HG02623 (cell line): ENCODE measurements around the gene USP24.
"Not testable (repeated sequence)": the region's sequence is repeated elsewhere in the genome, so short reads cannot be mapped to it uniquely, and the experiment has no call there.

Source experiments
- ATAC-seq: cut with Tn5 transposase; IDR thresholded peaks from one replicate; pipeline ENCODE4 v1.9.1; 2021; ENCODE audit warnings: moderate library complexity; ENCODE audit not compliant: unreplicated experiment

USP24 gene

GRCh38 chr1:55232448-55233144, 17.4 kb upstream of the USP24 start:
- no peak for ATAC-seq

GRCh38 chr1:55231745-55232144, 16.6 kb upstream of the USP24 start:
- ATAC-seq: no peak

DNA sequence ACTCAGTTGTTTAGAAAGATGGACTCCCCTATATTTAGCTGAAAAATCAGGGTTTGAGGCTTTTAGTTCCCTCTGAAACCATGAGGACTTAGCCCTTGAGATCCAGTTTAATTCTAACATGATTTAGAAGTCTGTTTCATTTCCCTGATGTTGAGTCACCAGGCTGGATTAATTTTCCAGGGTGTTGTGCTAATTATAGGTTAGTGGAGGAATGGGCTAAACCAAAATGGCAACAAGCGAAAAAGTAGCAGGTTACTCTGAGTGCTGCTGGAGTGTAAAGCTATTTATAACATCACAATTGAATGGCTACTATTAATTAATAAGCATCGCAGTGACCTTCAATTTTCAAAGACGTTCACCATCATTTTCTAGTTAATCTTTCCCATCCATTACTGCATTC, 15.5 kb upstream of the USP24 start:
- no peak for ATAC-seq

DNA sequence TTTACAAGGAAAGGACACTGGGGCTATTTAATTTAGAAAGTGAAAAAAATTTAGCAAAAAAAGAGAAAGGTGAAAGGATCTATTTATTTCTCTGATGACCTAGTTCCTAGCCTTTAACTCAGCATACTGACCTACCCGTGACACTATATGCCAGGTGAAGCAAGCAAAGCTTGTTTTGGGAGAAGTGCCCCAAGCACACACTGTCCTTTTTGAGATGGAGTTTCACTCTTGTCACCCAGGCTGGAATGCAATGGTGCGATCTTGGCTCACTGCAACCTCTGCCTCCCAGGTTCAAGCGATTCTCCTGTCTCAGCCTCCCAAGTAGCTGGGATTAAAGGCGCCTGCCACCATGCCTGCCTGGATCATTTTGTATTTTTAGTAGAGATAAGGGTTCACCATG, 14.6 kb upstream of the USP24 start:
- ATAC-seq: not testable (repeated sequence)

DNA sequence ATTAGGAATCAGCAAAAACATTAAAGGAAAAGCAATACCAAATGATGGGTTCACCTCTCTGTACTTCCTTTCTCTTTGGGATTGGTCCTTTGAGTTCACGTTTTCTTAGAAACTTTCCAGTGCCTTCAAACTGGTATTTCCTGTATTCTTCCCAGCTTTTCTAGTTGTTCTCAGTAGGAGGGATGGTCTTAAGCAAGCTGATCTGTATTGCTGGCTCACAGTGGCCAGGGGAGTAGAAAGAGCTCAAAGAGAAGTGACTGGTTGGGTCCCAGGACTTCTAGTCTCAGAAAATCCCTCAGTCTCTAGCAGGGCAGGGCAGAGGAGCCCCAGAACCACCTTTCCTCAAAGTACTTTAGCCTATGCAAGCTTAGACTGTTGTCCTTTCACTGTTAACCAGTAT, 10.1 kb upstream of the USP24 start:
- no peak for ATAC-seq

- no peak for ATAC-seq
Measured at GRCh38 chr1:55224729-55225128, 9.6 kb upstream of the USP24 start.

DNA sequence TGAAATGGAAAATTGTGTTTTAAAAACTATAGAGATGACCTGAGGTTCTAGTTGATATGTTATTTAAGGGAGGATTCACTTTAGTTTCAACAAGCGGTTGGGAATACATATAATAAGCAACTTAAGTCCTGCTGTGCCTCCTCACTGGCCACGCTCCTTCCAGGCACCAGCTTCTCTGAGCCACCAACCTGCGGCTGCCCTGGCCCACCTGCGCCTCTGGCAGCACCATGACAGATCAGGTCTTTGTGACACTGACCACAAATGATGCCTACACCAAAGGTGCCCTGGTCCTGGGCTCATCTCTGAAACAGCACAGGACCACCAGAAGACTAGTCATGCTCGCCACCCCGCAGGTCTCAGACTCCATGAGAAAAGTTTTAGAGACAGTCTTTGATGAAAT, 7.0 kb upstream of the USP24 start:
- no peak for ATAC-seq

DNA sequence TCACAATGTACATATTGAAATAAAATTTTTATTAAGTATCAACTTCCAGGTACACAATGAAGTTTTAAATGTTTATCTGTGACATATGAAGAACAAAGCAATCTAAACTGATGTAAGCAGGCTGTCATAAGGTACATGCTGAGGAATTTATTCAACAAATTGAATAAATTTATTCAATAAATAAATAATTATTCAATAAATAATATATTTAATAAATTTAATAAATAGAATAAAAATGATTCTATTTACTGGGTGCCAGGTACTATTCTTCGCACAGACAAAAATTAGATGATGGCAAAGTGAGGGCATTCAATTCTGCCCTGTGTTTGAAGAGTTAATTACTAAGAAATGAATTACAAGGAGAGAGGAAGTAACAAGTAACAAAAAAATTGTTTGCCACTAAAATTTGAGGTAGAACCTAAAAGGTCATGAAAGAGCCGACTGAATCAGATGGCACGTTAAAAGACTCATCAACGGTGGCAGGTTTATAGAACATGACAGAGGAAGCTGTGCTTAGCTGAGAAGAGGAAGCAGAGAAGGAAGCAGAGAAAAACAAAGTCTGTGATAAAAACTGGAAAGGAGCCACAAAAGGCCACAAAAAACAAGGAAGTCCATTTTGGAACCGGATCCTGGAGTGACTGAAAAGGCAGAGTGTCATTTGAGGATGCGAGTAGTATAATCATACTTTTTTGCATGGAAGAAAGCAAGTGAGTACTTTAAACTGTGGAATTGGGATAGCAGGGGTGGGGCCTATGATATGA, 2.2 kb upstream of the USP24 start:
- ATAC-seq: no peak

GRCh38 chr1:55216096-55216495, 932 bp upstream of the USP24 start:
- no peak for ATAC-seq

DNA sequence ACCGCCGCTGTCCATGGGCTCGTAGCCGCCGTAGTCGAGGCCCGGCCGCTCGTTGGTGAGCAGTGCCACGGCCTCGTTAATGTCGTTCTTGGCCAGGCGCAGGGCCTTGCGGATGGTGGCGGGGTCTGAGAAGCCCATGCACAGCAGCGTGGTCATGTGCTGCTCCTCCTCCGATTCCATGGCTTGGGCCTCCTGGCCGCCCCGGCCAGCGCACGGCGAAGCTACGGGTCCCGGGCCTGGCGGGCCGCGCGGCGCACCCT, 300 bp downstream of the USP24 start:
- peak; percentile 27 for ATAC-seq

DNA sequence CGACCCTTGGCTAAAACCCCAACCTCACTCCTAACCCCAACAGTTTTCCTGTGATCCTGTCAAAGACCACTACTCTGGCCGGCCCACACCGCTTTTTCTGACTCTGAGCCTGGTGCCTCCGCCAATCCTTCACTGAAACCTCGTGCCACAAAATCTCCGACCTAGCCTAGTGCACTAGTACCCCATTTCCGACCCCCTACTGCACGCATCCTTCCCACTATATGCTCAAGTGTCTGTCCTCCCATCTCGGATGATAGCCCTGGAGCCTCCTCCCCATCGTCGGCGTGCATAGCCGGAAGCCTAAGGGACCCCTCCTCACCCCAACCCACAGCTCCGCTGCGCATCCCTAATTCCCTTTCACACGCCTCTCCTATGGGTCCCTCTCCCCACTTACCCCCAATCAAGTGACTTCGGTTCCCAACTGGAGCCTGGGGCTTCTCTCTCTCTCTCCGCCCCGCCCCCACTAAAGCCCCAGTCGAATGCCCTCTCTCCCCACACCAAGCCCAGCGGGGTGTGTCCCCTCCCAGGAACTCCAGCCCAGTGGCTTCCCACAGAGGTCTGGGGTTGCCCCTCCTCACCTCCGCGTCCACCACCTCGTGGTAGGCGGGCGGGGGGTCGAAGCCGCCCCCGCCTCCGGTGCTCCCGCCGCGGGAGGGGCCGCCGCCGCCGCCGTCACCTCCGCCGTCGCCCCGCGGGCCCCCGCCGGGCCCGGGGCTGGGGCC, 791 bp downstream of the USP24 start:
- peak; percentile 21 for ATAC-seq

DNA sequence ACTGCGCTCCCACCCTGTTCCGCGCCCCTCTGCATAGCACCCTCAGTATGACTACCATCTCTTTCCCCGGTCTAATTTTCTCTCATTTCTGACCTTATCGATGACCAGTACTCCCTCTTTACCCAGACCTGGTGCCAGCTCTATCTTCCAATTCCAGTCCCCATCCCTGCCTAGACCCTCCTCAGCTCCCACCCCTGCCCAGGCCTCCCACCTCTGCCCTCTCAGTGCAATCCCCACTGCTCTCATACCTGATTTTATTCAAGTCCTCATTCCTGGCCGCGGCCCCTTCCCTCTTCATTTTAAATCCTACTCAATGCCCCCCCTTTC, 1.3 kb downstream of the USP24 start:
- ATAC-seq: no peak

DNA sequence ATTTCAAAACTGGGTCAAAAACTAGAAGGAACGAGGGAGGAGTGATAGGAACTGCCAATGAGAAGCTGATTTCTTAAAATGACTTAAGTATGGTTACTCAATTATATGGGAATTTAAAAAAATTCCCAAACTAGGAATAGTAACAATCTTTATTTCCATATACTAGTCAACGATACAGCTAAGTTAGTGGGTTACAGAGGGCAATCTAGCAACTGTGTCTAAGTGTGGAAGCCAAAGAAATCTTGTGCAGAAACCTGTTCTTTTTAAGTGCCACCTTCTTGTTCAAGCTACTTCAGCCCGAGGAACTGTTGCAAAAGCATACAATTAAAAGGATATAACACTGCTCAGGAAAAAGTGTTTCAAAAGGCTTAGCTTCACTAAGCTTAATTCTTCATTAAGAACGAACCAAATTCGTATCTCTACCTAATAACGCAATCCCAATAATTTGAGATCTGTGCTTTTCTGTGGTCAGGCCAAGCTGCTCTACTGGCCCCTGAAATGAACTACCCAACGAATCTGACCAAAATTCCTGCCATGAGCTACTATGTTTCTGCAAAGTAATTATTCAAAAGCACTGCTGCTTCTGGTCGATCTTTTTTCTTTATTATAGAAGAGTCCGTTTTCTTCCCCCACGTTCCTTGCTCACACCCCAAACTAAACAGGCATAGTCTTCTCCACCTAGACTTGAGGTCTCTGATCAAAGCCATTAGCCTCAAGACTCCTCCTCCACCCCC, 1.8 kb downstream of the USP24 start:
- ATAC-seq: no peak

DNA sequence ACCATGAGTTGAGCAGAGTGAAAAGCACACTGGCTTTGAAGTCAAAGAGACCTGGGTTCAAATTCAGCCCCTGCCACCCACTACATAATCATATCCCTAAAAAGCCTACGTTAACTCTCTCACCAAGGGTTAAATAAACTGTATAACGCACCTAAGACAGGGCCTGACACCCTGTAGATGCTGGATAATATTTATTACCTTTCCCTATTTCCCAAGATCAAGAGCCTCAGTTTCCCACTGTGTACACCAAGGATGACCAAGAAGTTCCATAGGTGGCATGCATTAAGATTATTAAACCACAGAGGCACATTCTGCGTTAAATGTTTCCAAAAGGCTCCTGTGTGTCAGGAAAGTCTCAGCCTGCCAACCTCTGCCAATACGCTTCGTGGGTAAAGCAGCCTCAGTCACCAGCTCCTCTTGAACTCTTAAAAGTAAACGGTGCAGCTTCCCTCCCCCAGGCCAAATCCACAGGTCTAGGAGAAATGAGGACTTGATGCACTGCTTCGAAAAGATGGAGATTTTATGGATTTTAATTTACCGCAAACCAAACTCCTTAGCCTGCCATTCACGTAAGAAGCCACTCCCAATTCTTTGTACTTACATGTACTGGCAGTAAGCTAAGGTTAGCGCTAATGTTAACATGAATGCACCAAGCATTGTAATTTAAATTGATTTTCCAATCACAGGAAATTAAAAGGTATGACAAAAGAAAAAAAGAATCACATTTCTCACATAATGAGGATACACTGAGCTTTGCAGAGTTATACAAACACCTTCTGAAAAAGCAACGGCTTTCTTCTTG, 2.6 kb downstream of the USP24 start:
- no peak for ATAC-seq

DNA sequence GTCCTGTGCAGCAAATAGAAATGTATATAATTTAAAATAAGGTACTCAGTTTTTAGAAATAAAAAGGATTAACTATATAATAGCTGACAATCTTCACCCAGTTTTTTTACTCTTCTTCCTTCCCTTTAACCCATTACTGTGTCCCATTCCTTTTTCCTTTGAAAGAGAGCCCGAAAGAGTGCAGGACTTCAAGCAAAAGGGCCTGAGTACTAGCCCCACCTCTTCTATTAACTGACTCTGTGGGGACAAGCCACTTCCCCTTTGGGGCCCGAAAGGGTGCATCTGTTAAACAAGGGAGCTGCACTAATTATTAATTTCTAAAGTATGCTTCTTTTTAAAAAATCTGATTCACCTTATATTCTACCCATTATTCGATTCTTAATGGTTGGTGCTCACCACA, 3.3 kb downstream of the USP24 start:
- ATAC-seq: no peak

- no peak for ATAC-seq
Measured at GRCh38 chr1:55210990-55211801, 4.0 kb downstream of the USP24 start.

- ATAC-seq: no peak
Measured at GRCh38 chr1:55209247-55209646, 5.9 kb downstream of the USP24 start.

DNA sequence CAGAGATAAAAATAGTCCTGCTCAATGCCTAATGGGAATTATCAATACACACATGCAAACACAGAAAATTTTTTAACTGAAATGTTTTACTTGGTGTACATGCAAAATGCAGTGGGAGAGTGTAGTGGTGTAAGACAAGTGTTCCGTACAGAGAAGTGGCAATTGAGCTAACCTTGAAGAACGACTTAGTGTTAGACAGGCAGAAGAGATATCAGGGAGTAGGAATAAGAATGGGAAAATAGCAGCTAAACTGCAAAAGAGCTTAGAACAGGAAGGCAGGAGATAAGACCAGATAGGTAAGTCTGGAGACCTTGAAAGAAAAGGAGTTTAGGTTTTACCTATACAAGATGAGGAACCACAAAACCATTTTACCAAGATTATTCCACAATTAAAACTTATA, 9.0 kb downstream of the USP24 start:
- no peak for ATAC-seq

DNA sequence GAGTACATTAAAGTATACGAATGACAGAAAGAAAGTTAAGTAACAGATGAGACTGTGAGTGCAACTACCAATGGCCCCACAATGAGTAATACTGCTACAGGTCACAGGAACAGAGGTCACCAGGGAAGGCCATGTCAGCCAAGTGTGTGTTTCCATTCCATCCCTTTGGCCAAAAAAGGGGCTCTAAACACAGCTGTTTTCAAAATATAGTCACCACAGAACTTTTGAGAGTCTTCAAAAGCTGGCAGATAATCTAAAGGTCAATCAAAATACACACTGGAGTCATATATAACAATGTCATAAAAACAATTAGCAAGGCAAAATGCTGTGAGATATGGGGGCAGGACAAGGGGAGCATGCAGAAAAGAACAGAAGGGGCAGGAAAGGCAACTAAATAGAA, 10.2 kb downstream of the USP24 start:
- peak; percentile 89 for ATAC-seq

- ATAC-seq: no peak
Measured at GRCh38 chr1:55203064-55203463, 12.1 kb downstream of the USP24 start.
